GM12878 (cell line): ENCODE results near the gene KCNS3. TPM values are rescaled to one million over a fixed set of nuclear protein-coding genes. Genes with fewer than 3 reads are reported as not detected.
A peak's percentile ranks its signal among the peaks of the same experiment; 100 is the strongest.

Source experiments
- ATAC-seq: fragments of 200-7000 bp; cut with Tn5 transposase; 3 replicates; pipeline ENCODE4 v1.9.1; 2020; ENCODE audit warnings: mild to moderate bottlenecking, moderate library complexity
- BruUV-seq: library from RNA; stranded (reverse); fragments of 400-500 nt; replicated peaks from 2 replicates; lab custom pipeline; 2021; lab: Mats Ljungman, UMichigan
- CTCF ChIA-PET: fragments of 300-600 bp; sonication (Branson Sonifier 250); formaldehyde crosslinking; extraction: SDS; loops from one replicate; lab custom pipeline; 2021; ENCODE audit warnings: inconsistent platforms; lab: Yijun Ruan, JAX
- POLR2A ChIA-PET: fragments of 350-600 bp; formaldehyde crosslinking; extraction: SDS; loops from one replicate; lab custom pipeline; 2021; ENCODE audit warnings: inconsistent platforms; lab: Charles Lee
- RAD21 ChIA-PET: fragments of 300-600 bp; sonication (Branson Sonifier 250); formaldehyde crosslinking; loops from one replicate; lab custom pipeline; 2023; ENCODE audit warnings: antibody characterized with exemption; ENCODE audit not compliant: unreplicated experiment; lab: Charles Lee
- SMC1A ChIA-PET: fragments of 300-600 bp; sonication (Branson Sonifier 250); formaldehyde crosslinking; loops from one replicate; lab custom pipeline; 2023; ENCODE audit not compliant: unreplicated experiment, uncharacterized antibody; lab: Charles Lee
- DNase-seq: peaks from one replicate; pipeline ENCODE4 v3.0.0-alpha.2; 2011; ENCODE audit warnings: low read depth, low spot score
- FAIRE-seq: peaks from 3 replicates; lab custom pipeline; 2011; peaks lifted over from hg19 to GRCh38; lab: Jason Lieb, UNC
- H2AFZ ChIP-seq: 2 replicates; pipeline ENCODE4 v1.6.0; 2011; ENCODE audit warnings: low read depth, low read length, control low read depth; ENCODE audit not compliant: control insufficient read depth
- H3K27ac ChIP-seq: 2 replicates; pipeline ENCODE4 v1.5.1; 2011; ENCODE audit warnings: control low read depth; ENCODE audit not compliant: control insufficient read depth, insufficient read depth
- H3K27me3 ChIP-seq, 2 experiments: replicated peaks in 1 of 2; 2 replicates each; pipeline versions ENCODE4 v1.6.0 to v1.6.1; 2011; ENCODE audit warnings: low read length in 1 of 2; ENCODE audit not compliant: control insufficient read depth in 2 of 2, insufficient read depth in 2 of 2
- H3K36me3 ChIP-seq, 2 experiments: 2 replicates each; pipeline ENCODE4 v1.5.1; 2011; ENCODE audit warnings: low read length in 1 of 2; ENCODE audit not compliant: control insufficient read depth in 2 of 2, insufficient read depth in 2 of 2
- H3K4me1 ChIP-seq: 2 replicates; pipeline ENCODE4 v1.6.1; 2011; ENCODE audit warnings: mild to moderate bottlenecking, low read length, moderate library complexity, mixed read lengths; ENCODE audit not compliant: control insufficient read depth, insufficient read depth
- H3K4me2 ChIP-seq: 2 replicates; pipeline ENCODE4 v1.6.0; 2011; ENCODE audit warnings: control low read depth; ENCODE audit not compliant: control insufficient read depth, insufficient read depth
- H3K4me3 ChIP-seq: fragments of 200-600 bp; sonication (generic); 2 replicates; pipeline ENCODE4 v1.5.1; 2016
- H3K79me2 ChIP-seq: 2 replicates; pipeline ENCODE4 v1.6.0; 2011; ENCODE audit warnings: low read length; ENCODE audit not compliant: control insufficient read depth, insufficient read depth
- H3K9ac ChIP-seq: 2 replicates; pipeline ENCODE4 v1.8.0; 2011; ENCODE audit warnings: low read length, control low read depth, mixed read lengths; ENCODE audit not compliant: control insufficient read depth, insufficient read depth
- H3K9me3 ChIP-seq: replicated peaks from 3 replicates; pipeline ENCODE4 v1.5.1; 2011; ENCODE audit warnings: mild to moderate bottlenecking, low read length; ENCODE audit not compliant: control insufficient read depth, insufficient read depth
- H4K20me1 ChIP-seq: 2 replicates; pipeline ENCODE4 v1.6.0; 2011; ENCODE audit not compliant: control insufficient read depth, insufficient read depth
- ASH2L ChIP-seq: fragments of 300-600, 200-600 bp; sonication (generic); IDR thresholded peaks from 2 replicates; pipeline ENCODE4 v1.6.1; 2017; ENCODE audit warnings: low read depth, mild to moderate bottlenecking, borderline replicate concordance
- JUNB ChIP-seq: IDR thresholded peaks from 2 replicates; pipeline ENCODE4 v1.6.1; 2016; ENCODE audit warnings: antibody characterized with exemption, mild to moderate bottlenecking
- KAT2A ChIP-seq: conservative IDR thresholded peaks from 2 replicates; pipeline ENCODE4 v1.6.1; 2011; ENCODE audit warnings: low read depth, low read length; ENCODE audit not compliant: control insufficient read depth
- MEF2A ChIP-seq: IDR thresholded peaks from 2 replicates; pipeline ENCODE4 v1.6.1; 2011; ENCODE audit warnings: low read depth, mild to moderate bottlenecking, low read length, moderate library complexity; ENCODE audit not compliant: insufficient read depth
- NR2C2 ChIP-seq: IDR thresholded peaks from 2 replicates; pipeline ENCODE4 v1.6.1; 2011; ENCODE audit warnings: borderline replicate concordance, low read depth; ENCODE audit not compliant: control insufficient read depth, insufficient read length
- PAX8 ChIP-seq: fragments of 450-650 bp; IDR thresholded peaks from 2 replicates; pipeline ENCODE4 v1.6.1; 2017; ENCODE audit warnings: mild to moderate bottlenecking, moderate library complexity
- SREBF2 ChIP-seq: IDR thresholded peaks from 2 replicates; pipeline ENCODE4 v1.6.1; 2012; ENCODE audit warnings: mild to moderate bottlenecking, low read length
- ZBED1 ChIP-seq: IDR thresholded peaks from 2 replicates; pipeline ENCODE4 v1.6.1; 2016; ENCODE audit warnings: borderline replicate concordance
- ZBTB11 ChIP-seq: fragments of 450-650 bp; formaldehyde crosslinking; IDR thresholded peaks from 2 replicates; pipeline ENCODE4 v1.5.0; 2022; ENCODE audit warnings: mild to moderate bottlenecking, missing genetic modification characterization
- ZZZ3 ChIP-seq: IDR thresholded peaks from 2 replicates; pipeline ENCODE4 v1.6.1; 2011; ENCODE audit warnings: low read depth; ENCODE audit not compliant: control insufficient read depth, insufficient read length
- WGBS: methylation state at CpG from one replicate; pipeline ENCODE4 v1.1.6; 2016; ENCODE audit warnings: low lambda C conversion rate; ENCODE audit not compliant: insufficient replicate concordance, insufficient coverage; ENCODE audit errors: missing lambda C conversion rate; 5-methylcytosine and 5-hydroxymethylcytosine counted together
- in situ Hi-C: fragments of 300-500 bp; cut with MboI; formaldehyde crosslinking; loops from 9 replicates; pipeline ENCODE4 v1.14.3; 2018; ENCODE audit warnings: mixed read lengths
- intact Hi-C: fragments of 100-400 bp; cut with micrococcal nuclease; formaldehyde crosslinking; loops from one replicate; pipeline ENCODE4 v1.14.2; 2022; ENCODE audit not compliant: unreplicated experiment
- polyA plus RNA-seq, 11 experiments: library from polyadenylated mRNA; depleted of rRNA in 4 of 11; unstranded in 6 of 11; stranded (reverse) in 5 of 11; fragments of >200 nt; fragmentation: Nextera tagmentation in 4 of 11; fragmentation: Illumina TruSeq in 1 of 11; extraction: Ambion mirVana in 4 of 11; extraction: Trizol in 1 of 11; gene quantifications; 1 replicate in 1 of 11; 2 replicates in 10 of 11; pipeline versions ENCODE4 v1.2.1 to v1.2.3, GENCODE V29; 2011 to 2016; ENCODE audit warnings: inconsistent platforms in 2 of 11, missing spikeins in 2 of 11, low read depth in 1 of 11
- total RNA-seq, 4 experiments: library from RNA; depleted of rRNA in 3 of 4; stranded (reverse); fragments of >200 nt in 3 of 4; fragmentation: Illumina TruSeq in 1 of 4; extraction: Trizol in 1 of 4; gene quantifications; 2 replicates each; pipeline versions ENCODE4 v1.2.1 to v1.2.3, GENCODE V29; 2013 to 2021

Gene KCNS3
- total and polyA plus RNA-seq, 10 of the 15 experiments (the other 5 are each of a cell fraction or from before 2014, with no cell fraction given): not detected

- H3K27ac ChIP-seq: no peak overlapping the region
- no peak overlapping the region for H3K4me2 ChIP-seq
- no peaks in the 10 kb centered on the region for H3K27me3 ChIP-seq
- no peaks in the 10 kb centered on the region for H3K4me1 ChIP-seq
- no peaks in the 10 kb centered on the region for H3K36me3 ChIP-seq
- H3K9ac ChIP-seq: no peak overlapping the region
- H2AFZ ChIP-seq: no peak overlapping the region
- BruUV-seq: no TSS peak
- POLR2A ChIA-PET: no interaction called here
- FAIRE-seq (no peak), ATAC-seq (peak; percentile 64)
- H3K79me2 ChIP-seq: no peaks in the 10 kb centered on the region
- intact Hi-C loops: no loop called here
- SMC1A ChIA-PET: no interaction called here
- no peaks in the 10 kb centered on the region for H3K9me3 ChIP-seq
- WGBS: 0% methylated on average over 5 of the region's 5 CpGs
- TF ChIP-seq MEF2A (no peak), SREBF2 (no peak), JUNB (peak; percentile 29; the same call in 1 of the 2 replicates)
- TF ChIP-seq, all 136 proteins: peak for 1
- CTCF ChIA-PET: no interaction called here
- Histone ChIP-seq H4K20me1 (no peaks in the 10 kb centered on the region), H3K4me3 (no peak overlapping the region)
- RAD21 ChIA-PET: no interaction called here
- in situ Hi-C loops: no loop called here
- no peak for DNase-seq
Observed at GRCh38 chr2:17959833-17960232, 81.4 kb downstream of the KCNS3 start.

DNA sequence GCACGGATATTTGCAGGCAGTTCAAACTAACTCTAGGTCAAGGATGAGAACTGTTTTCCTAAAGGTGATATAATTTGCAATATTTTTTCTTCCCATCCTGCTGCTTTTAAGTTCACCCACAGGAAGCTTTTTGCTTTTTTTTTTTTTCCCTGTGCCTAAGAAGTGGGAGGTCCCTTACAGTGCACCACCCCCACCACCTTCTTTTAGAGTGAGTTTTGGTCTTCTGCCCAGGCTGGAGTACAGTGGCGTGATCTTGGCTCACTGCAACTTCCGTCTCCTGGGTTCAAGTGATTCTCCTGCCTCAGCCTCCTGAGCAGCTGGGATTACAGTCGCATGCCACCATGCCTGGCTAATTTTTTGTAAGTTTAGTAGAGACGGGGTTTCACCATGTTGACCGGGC, 82.5 kb downstream of the KCNS3 start:
- ChIA-PET POLR2A (no interaction called here), RAD21 (no interaction called here), CTCF (no interaction called here), SMC1A (no interaction called here)
- BruUV-seq: no TSS peak
- intact Hi-C loops: no loop called here
- 45% methylated on average over 6 of the region's 6 CpGs for WGBS
- Histone ChIP-seq H4K20me1 (no peaks in the 10 kb centered on the region), H3K36me3 (no peaks in the 10 kb centered on the region), H3K4me1 (no peaks in the 10 kb centered on the region), H3K79me2 (no peaks in the 10 kb centered on the region), H3K9ac (no peak overlapping the region), H3K4me3 (no peak overlapping the region), H3K27ac (no peak overlapping the region), H2AFZ (no peak overlapping the region), H3K27me3 (no peaks in the 10 kb centered on the region), H3K9me3 (no peaks in the 10 kb centered on the region), H3K4me2 (no peak overlapping the region)
- in situ Hi-C loops: no loop called here
- FAIRE-seq (no peak), ATAC-seq (no peak), DNase-seq (no peak)
- no peak for TF ChIP-seq ZZZ3
- TF ChIP-seq ASH2L: no peak
- no peak for TF ChIP-seq ZBED1
- no peak for TF ChIP-seq ZBTB11 (CRISPR knock-in tag)
- TF ChIP-seq NR2C2: no peak
- no peak for TF ChIP-seq PAX8
- TF ChIP-seq KAT2A: no peak
